Measurements from ENCODE around the gene HHLA2. TPM values are rescaled to one million over a fixed set of nuclear protein-coding genes. Genes with fewer than 3 reads are reported as not detected.

The HHLA2 gene
- total and polyA plus RNA-seq, 8 donors = 0.23 to 2.8 (median 0.95) TPM

DNA sequence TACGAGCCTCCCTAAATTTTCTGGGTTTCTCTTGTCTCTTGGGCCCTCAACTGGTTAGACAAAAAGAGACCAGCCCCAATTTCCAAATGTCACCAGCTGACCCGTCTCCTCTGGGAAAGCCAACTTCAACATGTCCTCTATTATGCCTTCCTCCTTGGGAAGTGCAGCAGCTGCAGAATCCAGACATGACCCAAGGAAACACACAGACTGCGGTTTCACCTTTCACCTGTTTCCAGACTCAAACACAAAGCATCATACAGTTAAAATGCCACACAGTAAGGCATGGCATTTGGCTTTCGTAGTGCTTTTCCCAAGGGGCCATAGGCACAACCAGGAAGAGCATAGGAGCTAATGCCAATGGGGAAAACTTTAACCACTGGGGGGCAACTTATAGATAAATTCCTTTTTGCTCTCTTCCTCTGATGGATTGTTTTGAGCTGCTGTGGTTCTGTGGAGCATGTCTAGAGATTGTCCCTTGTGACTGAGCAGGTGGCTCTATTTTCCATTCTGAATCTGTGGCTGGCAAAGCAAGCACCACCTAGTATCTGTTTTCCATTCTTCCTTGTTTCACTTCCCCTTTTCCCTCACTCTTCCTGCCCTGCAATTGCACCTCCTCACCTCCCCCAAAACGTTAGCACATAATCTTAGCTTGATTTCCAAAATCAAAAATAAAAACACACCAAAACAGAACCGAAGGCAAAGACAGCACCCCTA, 49.3 kb downstream of the HHLA2 start:
- peak; percentile 90 to 97 (median 92) for ATAC-seq
- intact Hi-C loops (cut with DNase I) = no loop called here
- Histone ChIP-seq H3K4me1 (peaks cover 14 to 22% (median 19%) of the 10 kb centered on the region in 3 donors), H3K9me3 (peaks cover 0 to 3% (median 0%) of the 10 kb centered on the region in 4 donors), H3K27ac (peak overlapping the region; percentile 43 to 63 (median 62)), H3K4me3 (no peak overlapping the region), H3K27me3 (no peaks in the 10 kb centered on the region), H3K36me3 (no peaks in the 10 kb centered on the region)
- TF ChIP-seq, protein P1, sequence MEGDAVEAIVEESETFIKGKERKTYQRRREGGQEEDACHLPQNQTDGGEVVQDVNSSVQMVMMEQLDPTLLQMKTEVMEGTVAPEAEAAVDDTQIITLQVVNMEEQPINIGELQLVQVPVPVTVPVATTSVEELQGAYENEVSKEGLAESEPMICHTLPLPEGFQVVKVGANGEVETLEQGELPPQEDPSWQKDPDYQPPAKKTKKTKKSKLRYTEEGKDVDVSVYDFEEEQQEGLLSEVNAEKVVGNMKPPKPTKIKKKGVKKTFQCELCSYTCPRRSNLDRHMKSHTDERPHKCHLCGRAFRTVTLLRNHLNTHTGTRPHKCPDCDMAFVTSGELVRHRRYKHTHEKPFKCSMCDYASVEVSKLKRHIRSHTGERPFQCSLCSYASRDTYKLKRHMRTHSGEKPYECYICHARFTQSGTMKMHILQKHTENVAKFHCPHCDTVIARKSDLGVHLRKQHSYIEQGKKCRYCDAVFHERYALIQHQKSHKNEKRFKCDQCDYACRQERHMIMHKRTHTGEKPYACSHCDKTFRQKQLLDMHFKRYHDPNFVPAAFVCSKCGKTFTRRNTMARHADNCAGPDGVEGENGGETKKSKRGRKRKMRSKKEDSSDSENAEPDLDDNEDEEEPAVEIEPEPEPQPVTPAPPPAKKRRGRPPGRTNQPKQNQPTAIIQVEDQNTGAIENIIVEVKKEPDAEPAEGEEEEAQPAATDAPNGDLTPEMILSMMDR (IDR thresholded peaks at IDR 0.05) = no peak
- FAIRE-seq = no peak
- WGBS, 2 donors = 27 to 40% methylated on average over 6 of the region's 6 CpGs
- peak; percentile 53 to 90 (median 84) for DNase-seq

DNA sequence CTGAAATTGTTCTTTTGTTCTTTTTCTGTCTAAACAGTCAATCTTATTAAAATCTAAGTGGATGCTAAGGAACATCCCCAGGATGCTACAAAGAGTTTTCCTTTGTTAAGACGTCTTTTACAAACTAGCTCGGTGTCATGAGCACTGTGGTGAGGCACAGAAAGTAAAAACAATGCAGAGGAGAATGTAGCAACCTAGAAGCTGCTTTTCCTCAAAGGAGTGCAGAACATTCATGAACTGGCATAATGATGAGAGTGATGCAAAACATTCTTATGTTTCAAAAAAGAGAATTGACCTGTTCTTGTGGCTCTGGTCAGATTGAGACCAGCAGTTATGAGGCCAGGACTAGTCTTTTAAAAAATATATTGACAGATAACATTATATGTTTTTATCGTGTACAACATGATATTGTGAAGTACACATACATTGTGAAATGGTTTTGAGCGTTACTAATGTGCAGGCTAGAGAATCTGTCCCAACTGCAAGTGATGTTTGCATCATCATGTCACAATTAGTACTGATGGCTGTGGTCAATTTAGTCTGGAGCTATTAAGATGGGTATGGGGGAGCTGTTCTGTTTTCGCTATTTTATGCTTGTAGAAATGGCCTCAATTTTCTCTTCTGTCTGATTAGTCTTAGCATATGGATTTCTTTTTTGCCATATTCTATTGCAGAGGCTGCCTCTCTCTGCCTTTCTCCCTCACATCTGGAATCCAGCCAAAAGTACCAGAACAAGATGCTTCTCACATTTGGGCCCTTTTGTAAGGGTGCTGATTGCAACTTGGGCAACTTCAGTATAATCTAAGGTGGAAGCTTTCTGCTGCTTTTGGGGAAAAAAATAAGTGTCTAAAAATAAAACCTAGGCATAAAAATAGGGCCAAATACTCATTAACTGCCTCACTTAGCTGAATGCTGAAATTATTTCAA, 50.2 kb downstream of the HHLA2 start:
- WGBS, 2 donors = 88 to 89% methylated on average over 5 of the region's 5 CpGs
- DNase-seq = no peak
- peaks cover 14 to 22% (median 19%) of the 10 kb centered on the region in 3 donors for H3K4me1 ChIP-seq
- H3K4me3 ChIP-seq = no peak overlapping the region
- intact Hi-C loops (cut with DNase I) = no loop called here
- H3K27me3 ChIP-seq = no peaks in the 10 kb centered on the region
- H3K36me3 ChIP-seq = no peaks in the 10 kb centered on the region
- TF ChIP-seq, protein P1 (IDR thresholded peaks at IDR 0.05) = no peak
- H3K27ac ChIP-seq = peak overlapping the region; percentile 43 to 63 (median 62)
- ATAC-seq = no peak
- peaks cover 0 to 3% (median 0%) of the 10 kb centered on the region in 4 donors for H3K9me3 ChIP-seq
- FAIRE-seq = no peak

DNA sequence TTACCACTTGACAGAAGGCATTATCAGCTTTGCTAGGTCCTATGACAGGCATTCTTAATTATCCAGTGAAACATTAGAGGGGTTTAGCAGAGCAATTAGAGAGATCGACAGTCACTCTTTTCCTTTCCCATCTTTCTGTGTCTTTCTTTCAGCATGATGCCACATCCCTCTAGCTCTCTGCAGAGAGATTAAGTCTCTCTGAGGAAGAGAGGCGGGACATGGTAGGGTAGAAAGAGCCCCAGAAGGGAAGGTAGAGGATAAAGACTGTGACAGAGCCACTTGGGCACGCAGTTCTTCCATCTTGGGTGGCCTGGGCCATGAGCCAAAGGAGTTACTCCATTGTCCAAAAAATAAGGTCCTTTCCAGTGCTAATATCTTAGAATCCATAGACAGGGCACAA, 55.8 kb downstream of the HHLA2 start:
- intact Hi-C loops (cut with DNase I) = no loop called here
- DNase-seq (no peak), ATAC-seq (no peak), FAIRE-seq (no peak)
- TF ChIP-seq, protein P1 (IDR thresholded peaks at IDR 0.05) = no peak
- Histone ChIP-seq H3K4me3 (no peak overlapping the region), H3K4me1 (no peaks in the 10 kb centered on the region), H3K27me3 (no peaks in the 10 kb centered on the region), H3K27ac (no peak overlapping the region), H3K36me3 (no peaks in the 10 kb centered on the region), H3K9me3 (peaks cover 0 to 3% (median 0%) of the 10 kb centered on the region in 4 donors)
- WGBS, 2 donors = 59 to 80% methylated on average over 3 of the region's 3 CpGs

DNA sequence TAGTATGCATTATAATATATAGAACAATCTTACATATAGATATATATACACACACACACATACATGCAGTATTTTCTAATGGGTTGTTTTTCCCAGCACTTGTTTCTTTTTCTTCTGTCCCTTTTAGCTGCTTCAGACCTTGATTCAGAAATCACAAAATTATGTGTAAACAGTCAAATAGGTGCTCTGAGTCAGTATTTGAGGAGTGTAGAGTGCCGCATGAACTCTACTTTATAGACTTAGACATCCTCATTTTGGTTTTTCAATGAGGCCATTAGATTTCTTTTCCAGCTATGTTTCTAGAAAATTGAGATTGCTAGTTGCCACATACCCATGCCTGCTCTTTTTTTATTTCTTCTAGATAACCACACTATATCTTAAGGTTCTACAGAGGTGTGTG, 58.2 kb downstream of the HHLA2 start:
- no peak for DNase-seq
- intact Hi-C loops (cut with DNase I) = no loop called here
- H3K4me1 ChIP-seq = no peaks in the 10 kb centered on the region
- TF ChIP-seq, protein P1 (IDR thresholded peaks at IDR 0.05) = no peak
- no peaks in the 10 kb centered on the region for H3K27me3 ChIP-seq
- 91 to 95% methylated on average over 1 of the region's 1 CpG for WGBS, 2 donors
- H3K36me3 ChIP-seq = no peaks in the 10 kb centered on the region
- FAIRE-seq = no peak
- H3K27ac ChIP-seq = no peak overlapping the region
- no peak overlapping the region for H3K4me3 ChIP-seq
- H3K9me3 ChIP-seq = peaks cover 0 to 3% (median 0%) of the 10 kb centered on the region in 4 donors
- ATAC-seq = no peak
